Mammary microvascular endothelial cell (primary cell): ENCODE measurements around the gene ODF2L. TPM values are rescaled to one million over a fixed set of nuclear protein-coding genes. Genes with fewer than 3 reads are reported as not detected.

ENCODE experiments used
- total RNA-seq: library from RNA; depleted of rRNA; stranded (reverse); fragments of >200 nt; gene quantifications from 2 replicates; pipeline ENCODE4 v1.2.3, GENCODE V29; 2015

The ODF2L gene
- 37.8 and 44.8 TPM in 2 replicates for total RNA-seq

GRCh38 chr1:86395751-86396497 is at the start of gene ODF2L:
ODF2L (minus strand) TSS chr1:86396323; CDS start chr1:86387027, 9,296 bp downstream.

GRCh38 chr1:86423873-86424272 is 27.8 kb upstream of the ODF2L start, which contains the start of gene CLCA2:
CLCA2 (plus strand) TSS chr1:86424171; CDS start chr1:86424248, 77 bp downstream.

Other genes starting within 250 kb of the ODF2L start
- not detected in 2 replicates for gene COL24A1, start 239.6 kb downstream of the ODF2L start, total RNA-seq
- not detected in 2 replicates for gene CLCA2, start 27.8 kb upstream of the ODF2L start, total RNA-seq
- not detected in 2 replicates for gene CLCA1, start 72.6 kb upstream of the ODF2L start, total RNA-seq
- gene CLCA4, start 150.8 kb upstream of the ODF2L start, total RNA-seq: not detected in 2 replicates